GM23338 (cell line): ENCODE data around the gene RPS19BP1.

Experiments
- CREB1 ChIP-seq: fragments of 250-450 bp; sonication (Bioruptor Pico); IDR thresholded peaks from 2 replicates; pipeline ENCODE4 v1.5.0; 2020; ENCODE audit warnings: low read depth, mild to moderate bottlenecking, moderate library complexity
- CTCF ChIP-seq, 2 experiments: fragments of 200-600 bp in 1 of 2; sonication (generic) in 1 of 2; conservative IDR thresholded peaks; 2 replicates each; pipeline versions ENCODE4 v1.5.1 to v1.6.1; 2016 to 2017; ENCODE audit warnings: antibody characterized with exemption in 2 of 2, low read depth in 2 of 2, mild to moderate bottlenecking in 2 of 2, moderate library complexity in 1 of 2
- EZH2 ChIP-seq: fragments of 200-600 bp; sonication (generic); IDR thresholded peaks from one replicate; pipeline ENCODE4 v1.8.0; 2017; ENCODE audit warnings: antibody characterized with exemption, mild to moderate bottlenecking, low read depth; ENCODE audit not compliant: unreplicated experiment
- EZH2phosphoT487 ChIP-seq: fragments of 200-600 bp; sonication (generic); IDR thresholded peaks from one replicate; pipeline ENCODE4 v1.8.1; 2018; ENCODE audit warnings: antibody characterized with exemption; ENCODE audit not compliant: unreplicated experiment
- POLR2AphosphoS5 ChIP-seq: IDR thresholded peaks from 2 replicates; pipeline ENCODE4 v1.6.1; 2016; ENCODE audit warnings: antibody characterized with exemption, low read depth
- REST ChIP-seq: IDR thresholded peaks from one replicate; pipeline ENCODE4 v1.6.1; 2018; ENCODE audit warnings: antibody characterized with exemption; ENCODE audit not compliant: unreplicated experiment

- TF ChIP-seq CTCF (conservative IDR thresholded peaks at IDR 0.05; ENCODE audit: low read depth in 2 of 2) (no peak), CREB1 (no peak), EZH2 (no peak), EZH2phosphoT487 (no peak), POLR2AphosphoS5 (no peak), REST (no peak)
These were observed 44.6 kb downstream of the RPS19BP1 start for GRCh38 chr22:39487826-39488520.
